SK-N-MC (cell line): ENCODE data around the gene METAP1.

Experiments used
- EZH2 ChIP-seq: fragments of 200-600 bp; sonication (generic); IDR thresholded peaks from one replicate; pipeline ENCODE4 v1.6.1; 2017; ENCODE audit warnings: antibody characterized with exemption
- POLR2AphosphoS5 ChIP-seq: IDR thresholded peaks from 2 replicates; pipeline ENCODE4 v1.6.1; 2012; ENCODE audit warnings: mild to moderate bottlenecking, low read depth, low read length, borderline replicate concordance

- TF ChIP-seq POLR2AphosphoS5 (no peak), EZH2 (no peak)
Measured at GRCh38 chr4:99082192-99082591, 86.7 kb downstream of the METAP1 start.
